HEK293 (cell line): ENCODE results near the gene CSRP1.

ENCODE experiments used
- CTCF ChIA-PET: fragments of 350-600 bp; formaldehyde crosslinking; extraction: SDS; loops from one replicate; lab custom pipeline; 2021; ENCODE audit warnings: antibody characterized with exemption; lab: Yijun Ruan, JAX
- POLR2A ChIA-PET: fragments of 300-600 bp; formaldehyde crosslinking; extraction: SDS; loops from one replicate; lab custom pipeline; 2020; ENCODE audit warnings: antibody characterized with exemption, inconsistent platforms; lab: Yijun Ruan, JAX
- H3K27ac ChIP-seq: fragments of 200-500 bp; sonication (Bioruptor generic); 2 replicates; pipeline ENCODE4 v1.5.1; 2014; ENCODE audit warnings: low read depth, low read length, control low read depth, inconsistent platforms; ENCODE audit errors: extremely low read depth
- H3K36me3 ChIP-seq, 2 experiments: fragments of 200-500 bp in 1 of 2; sonication (Bioruptor generic) in 1 of 2; 1 replicate in 1 of 2; 2 replicates in 1 of 2; pipeline ENCODE4 v1.5.1; 2014 to 2017; ENCODE audit warnings: inconsistent platforms in 2 of 2, low read length in 2 of 2; ENCODE audit not compliant: control insufficient read depth in 2 of 2, insufficient read depth in 1 of 2
- H3K4me1 ChIP-seq: fragments of 200-500 bp; sonication (Bioruptor generic); 2 replicates; pipeline ENCODE4 v1.5.1; 2014; ENCODE audit warnings: mild to moderate bottlenecking, low read length, inconsistent platforms; ENCODE audit not compliant: control insufficient read depth, insufficient read depth
- H3K4me3 ChIP-seq: 2 replicates; pipeline ENCODE4 v1.5.1; 2011; ENCODE audit warnings: low read depth, mild to moderate bottlenecking, control low read depth, low read length, moderate library complexity
- H3K9me3 ChIP-seq: fragments of 200-500 bp; sonication (Bioruptor generic); 2 replicates; pipeline ENCODE4 v1.5.1; 2014; ENCODE audit warnings: low read depth, low read length, inconsistent platforms; ENCODE audit not compliant: control insufficient read depth, insufficient read depth
- GLI2 ChIP-seq: fragments of 450-650 bp; formaldehyde crosslinking; IDR thresholded peaks from 2 replicates; pipeline ENCODE4; 2017; ENCODE audit warnings: missing biosample characterization, missing genetic modification characterization, low read depth, borderline replicate concordance
- GLI4 ChIP-seq: fragments of 450-650 bp; formaldehyde crosslinking; IDR thresholded peaks from 2 replicates; pipeline ENCODE4 v1.5.1; 2016; ENCODE audit warnings: missing biosample characterization, missing genetic modification characterization
- MYNN ChIP-seq: fragments of 450-650 bp; formaldehyde crosslinking; IDR thresholded peaks from 2 replicates; pipeline ENCODE4 v1.5.1; 2016; ENCODE audit warnings: missing biosample characterization, missing genetic modification characterization, borderline replicate concordance
- ZFP41 ChIP-seq: fragments of 450-650 bp; formaldehyde crosslinking; IDR thresholded peaks from 2 replicates; pipeline ENCODE4 v1.5.1; 2016; ENCODE audit warnings: missing biosample characterization, missing genetic modification characterization, borderline replicate concordance
- ZFP69B ChIP-seq: fragments of 450-650 bp; formaldehyde crosslinking; IDR thresholded peaks from 2 replicates; pipeline ENCODE4 v1.5.1; 2016; ENCODE audit warnings: missing biosample characterization, missing genetic modification characterization
- ZIC2 ChIP-seq: fragments of 450-650 bp; formaldehyde crosslinking; IDR thresholded peaks from 2 replicates; pipeline ENCODE4 v1.5.1; 2016; ENCODE audit warnings: missing biosample characterization, missing genetic modification characterization
- ZNF140 ChIP-seq: fragments of 450-650 bp; formaldehyde crosslinking; IDR thresholded peaks from 2 replicates; pipeline ENCODE4 v1.5.1; 2016; ENCODE audit warnings: missing biosample characterization, missing genetic modification characterization
- ZNF223 ChIP-seq: fragments of 450-650 bp; formaldehyde crosslinking; IDR thresholded peaks from 2 replicates; pipeline ENCODE4 v1.5.1; 2016; ENCODE audit warnings: missing biosample characterization, missing genetic modification characterization
- ZNF23 ChIP-seq: fragments of 450-650 bp; formaldehyde crosslinking; IDR thresholded peaks from 2 replicates; pipeline ENCODE4 v1.5.1; 2016; ENCODE audit warnings: missing biosample characterization, missing genetic modification characterization, borderline replicate concordance
- ZNF26 ChIP-seq: fragments of 450-650 bp; formaldehyde crosslinking; IDR thresholded peaks from 2 replicates; pipeline ENCODE4 v1.5.1; 2016; ENCODE audit warnings: missing biosample characterization, missing genetic modification characterization
- ZNF302 ChIP-seq: fragments of 450-650 bp; formaldehyde crosslinking; IDR thresholded peaks from 2 replicates; pipeline ENCODE4 v1.5.1; 2016; ENCODE audit warnings: missing biosample characterization, missing genetic modification characterization, low read depth
- ZNF335 ChIP-seq: fragments of 450-650 bp; formaldehyde crosslinking; conservative IDR thresholded peaks from 2 replicates; pipeline ENCODE4 v1.5.1; 2016; ENCODE audit warnings: missing biosample characterization, missing genetic modification characterization
- ZNF529 ChIP-seq: fragments of 450-650 bp; formaldehyde crosslinking; IDR thresholded peaks from 2 replicates; pipeline ENCODE4 v1.5.1; 2017; ENCODE audit warnings: missing genetic modification characterization, missing biosample characterization; ENCODE audit not compliant: insufficient replicate concordance
- ZNF560 ChIP-seq: fragments of 450-650 bp; formaldehyde crosslinking; IDR thresholded peaks from 2 replicates; pipeline ENCODE4 v1.5.1; 2017; ENCODE audit warnings: missing biosample characterization, missing genetic modification characterization, borderline replicate concordance
- ZNF585B ChIP-seq: fragments of 450-650 bp; formaldehyde crosslinking; IDR thresholded peaks from 2 replicates; pipeline ENCODE4 v1.5.1; 2016; ENCODE audit warnings: missing biosample characterization, missing genetic modification characterization
- ZNF660 ChIP-seq: fragments of 450-650 bp; IDR thresholded peaks from 2 replicates; pipeline ENCODE4 v1.5.1; 2018; ENCODE audit warnings: missing biosample characterization, mild to moderate bottlenecking, missing genetic modification characterization
- ZNF670 ChIP-seq: fragments of 450-650 bp; formaldehyde crosslinking; IDR thresholded peaks from 2 replicates; pipeline ENCODE4 v1.5.1; 2016; ENCODE audit warnings: missing biosample characterization, missing genetic modification characterization, low read depth
- ZNF692 ChIP-seq: fragments of 450-650 bp; formaldehyde crosslinking; IDR thresholded peaks from 2 replicates; pipeline ENCODE4 v1.5.1; 2016; ENCODE audit warnings: missing biosample characterization, missing genetic modification characterization
- ZNF701 ChIP-seq: fragments of 450-650 bp; formaldehyde crosslinking; IDR thresholded peaks from 2 replicates; pipeline ENCODE4 v1.5.1; 2016; ENCODE audit warnings: missing biosample characterization, missing genetic modification characterization
- ZNF707 ChIP-seq: fragments of 450-650 bp; formaldehyde crosslinking; IDR thresholded peaks from 2 replicates; pipeline ENCODE4 v1.5.1; 2016; ENCODE audit warnings: missing biosample characterization, missing genetic modification characterization
- ZSCAN16 ChIP-seq: fragments of 450-650 bp; formaldehyde crosslinking; IDR thresholded peaks from 2 replicates; pipeline ENCODE4 v1.5.1; 2016; ENCODE audit warnings: missing biosample characterization, missing genetic modification characterization
- TF ChIP-seq, protein P1 (sequence below): fragments of 450-650 bp; formaldehyde crosslinking; IDR thresholded peaks from 2 replicates; pipeline ENCODE4 v1.5.1; 2016; ENCODE audit warnings: missing biosample characterization, missing genetic modification characterization
- TF ChIP-seq, protein P2 (sequence below): fragments of 450-650 bp; formaldehyde crosslinking; IDR thresholded peaks from 2 replicates; pipeline ENCODE4 v1.5.1; 2016; ENCODE audit warnings: missing biosample characterization, missing genetic modification characterization, borderline replicate concordance

Gene CSRP1

DNA sequence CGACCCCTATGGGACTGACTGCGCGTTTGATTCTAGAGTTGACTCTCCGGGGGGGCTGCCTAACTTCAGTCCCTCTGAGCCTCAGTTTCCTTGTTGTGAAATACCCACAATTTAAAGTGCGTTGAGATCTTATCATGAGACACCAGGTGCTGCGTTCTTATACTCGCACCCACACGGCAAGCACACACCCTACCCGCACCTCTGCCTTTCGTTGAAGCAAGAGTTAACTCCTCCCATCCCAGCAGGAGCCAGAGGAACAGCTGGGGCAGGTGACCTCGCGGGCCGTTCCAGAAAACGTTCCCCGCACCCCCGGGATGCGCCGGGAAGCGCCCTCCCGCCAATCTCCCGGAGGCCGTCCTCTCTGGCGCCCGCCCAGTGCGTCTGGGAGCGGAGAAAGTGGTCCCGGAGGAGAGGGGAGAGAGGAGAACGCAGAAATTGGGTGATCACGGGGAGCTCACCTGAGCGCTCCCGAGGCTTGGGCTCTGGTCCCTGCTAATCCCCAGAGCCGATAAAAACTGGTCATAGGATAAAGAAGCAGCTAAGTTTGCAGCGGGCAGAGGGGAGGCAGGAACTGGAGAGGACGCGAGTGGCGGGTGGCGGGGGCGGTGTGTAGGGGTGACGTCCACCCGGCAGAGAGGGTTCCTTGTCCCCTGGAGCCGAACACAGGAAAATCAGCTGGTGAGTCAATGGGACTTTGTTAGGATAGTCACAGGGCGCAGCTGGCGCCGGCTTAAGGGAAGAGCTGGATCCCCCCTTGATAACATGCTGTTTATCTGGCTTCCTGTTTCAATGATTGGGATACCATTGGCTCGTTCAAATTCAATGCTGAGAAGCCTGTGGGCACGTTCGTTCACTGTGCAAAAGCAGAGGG is 32.9 kb upstream of the CSRP1 start (continued):
- TF ChIP-seq ZFP69B (tag by site-specific recombination) (peak; percentile 55; the same call in 1 of the 2 replicates), ZSCAN16 (tag by site-specific recombination) (no peak)

DNA sequence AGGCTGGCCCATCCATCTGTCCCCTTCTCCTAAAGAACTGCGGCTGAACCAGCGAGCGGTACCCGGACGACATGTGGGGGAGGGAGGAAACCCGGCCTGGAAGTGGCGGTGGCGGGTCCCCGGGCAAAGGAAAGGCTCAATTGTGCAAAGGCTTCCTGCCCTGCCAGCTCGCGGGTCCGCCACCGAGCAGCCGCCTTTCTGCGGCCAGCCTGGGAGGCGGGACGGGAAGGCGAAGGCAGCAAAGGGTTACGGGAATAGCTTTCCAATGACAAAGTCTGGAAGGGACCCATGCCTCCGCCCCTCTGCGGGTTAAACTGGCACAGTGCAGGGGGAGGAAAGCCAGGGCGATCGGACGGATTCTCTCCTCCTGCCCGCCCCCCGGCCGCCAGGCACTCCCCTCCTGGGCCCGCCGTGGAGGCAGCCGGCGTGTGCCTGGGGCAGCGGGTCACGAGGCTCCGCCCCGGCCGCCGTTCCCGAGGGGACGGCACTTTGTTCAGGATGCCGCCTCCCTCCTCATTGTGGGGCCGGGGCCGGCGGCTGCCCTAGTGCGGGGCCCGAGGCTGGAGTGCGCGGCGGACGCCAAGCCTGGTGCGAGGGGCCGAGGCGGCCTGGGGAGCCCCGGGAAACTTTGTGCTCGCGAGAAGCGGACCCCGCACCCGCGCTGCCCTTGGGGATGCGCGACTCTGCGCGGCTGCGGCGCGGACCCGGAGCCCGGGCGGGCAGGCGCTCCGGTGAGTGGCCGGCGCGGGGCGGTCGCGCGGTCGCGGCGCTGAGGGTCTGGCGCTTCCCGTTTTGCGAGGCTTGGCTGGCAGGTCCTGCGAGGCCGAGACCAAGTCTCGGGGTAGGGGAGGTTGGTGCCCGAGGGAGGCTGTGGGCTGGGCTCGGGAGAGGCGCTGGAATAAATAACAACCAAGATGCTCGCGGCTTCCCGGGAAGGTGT is 32.0 kb upstream of the CSRP1 start, which contains the start of gene NAV1:
Gene NAV1, plus strand, starts transcription at position 516 of the 940 bp plus-strand sequence. CDS start 83,758 bp downstream, outside the sequence.
- Histone ChIP-seq H3K9me3 (no peaks in the 10 kb centered on the region), H3K4me3 (peak within 1 kb of the TSS; percentile 54), H3K36me3 (no peaks in the 10 kb centered on the region), H3K27ac (peak within 1 kb of the TSS; percentile 48; the same call in 1 of the 2 replicates), H3K4me1 (peaks cover 4% of the 10 kb centered on the region; the same call in 1 of the 2 replicates)
- ChIA-PET CTCF (interaction anchor here (0.7 to 1.4 kb wide), 4 partner anchors 8 to 57 kb away, joined by 3 to 9 read pairs (median 4); no protein-coding TSS in a partner anchor), POLR2A (interaction anchor here (1.0 to 1.3 kb wide), 3 partner anchors 13 to 290 kb away, joined by 3 to 5 read pairs (median 4); partner anchors contain the start of gene IPO9)
- TF ChIP-seq ZNF560 (tag by site-specific recombination), result no peak
- TF ChIP-seq ZNF701 (tag by site-specific recombination), result no peak
- no peak for TF ChIP-seq MYNN (tag by site-specific recombination)
- TF ChIP-seq ZNF223 (tag by site-specific recombination), result no peak
- TF ChIP-seq ZNF529 (tag by site-specific recombination), result no peak
- TF ChIP-seq ZNF26, result no peak
- TF ChIP-seq, protein P1, sequence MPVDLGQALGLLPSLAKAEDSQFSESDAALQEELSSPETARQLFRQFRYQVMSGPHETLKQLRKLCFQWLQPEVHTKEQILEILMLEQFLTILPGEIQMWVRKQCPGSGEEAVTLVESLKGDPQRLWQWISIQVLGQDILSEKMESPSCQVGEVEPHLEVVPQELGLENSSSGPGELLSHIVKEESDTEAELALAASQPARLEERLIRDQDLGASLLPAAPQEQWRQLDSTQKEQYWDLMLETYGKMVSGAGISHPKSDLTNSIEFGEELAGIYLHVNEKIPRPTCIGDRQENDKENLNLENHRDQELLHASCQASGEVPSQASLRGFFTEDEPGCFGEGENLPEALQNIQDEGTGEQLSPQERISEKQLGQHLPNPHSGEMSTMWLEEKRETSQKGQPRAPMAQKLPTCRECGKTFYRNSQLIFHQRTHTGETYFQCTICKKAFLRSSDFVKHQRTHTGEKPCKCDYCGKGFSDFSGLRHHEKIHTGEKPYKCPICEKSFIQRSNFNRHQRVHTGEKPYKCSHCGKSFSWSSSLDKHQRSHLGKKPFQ (tag by site-specific recombination), result no peak
- TF ChIP-seq ZNF707 (tag by site-specific recombination), result no peak
- peak; percentile 36; the same call in 1 of the 2 replicates for TF ChIP-seq ZIC2 (tag by site-specific recombination)
- TF ChIP-seq ZFP41, result no peak
- no peak for TF ChIP-seq ZNF140 (tag by site-specific recombination)
- TF ChIP-seq, protein P2, sequence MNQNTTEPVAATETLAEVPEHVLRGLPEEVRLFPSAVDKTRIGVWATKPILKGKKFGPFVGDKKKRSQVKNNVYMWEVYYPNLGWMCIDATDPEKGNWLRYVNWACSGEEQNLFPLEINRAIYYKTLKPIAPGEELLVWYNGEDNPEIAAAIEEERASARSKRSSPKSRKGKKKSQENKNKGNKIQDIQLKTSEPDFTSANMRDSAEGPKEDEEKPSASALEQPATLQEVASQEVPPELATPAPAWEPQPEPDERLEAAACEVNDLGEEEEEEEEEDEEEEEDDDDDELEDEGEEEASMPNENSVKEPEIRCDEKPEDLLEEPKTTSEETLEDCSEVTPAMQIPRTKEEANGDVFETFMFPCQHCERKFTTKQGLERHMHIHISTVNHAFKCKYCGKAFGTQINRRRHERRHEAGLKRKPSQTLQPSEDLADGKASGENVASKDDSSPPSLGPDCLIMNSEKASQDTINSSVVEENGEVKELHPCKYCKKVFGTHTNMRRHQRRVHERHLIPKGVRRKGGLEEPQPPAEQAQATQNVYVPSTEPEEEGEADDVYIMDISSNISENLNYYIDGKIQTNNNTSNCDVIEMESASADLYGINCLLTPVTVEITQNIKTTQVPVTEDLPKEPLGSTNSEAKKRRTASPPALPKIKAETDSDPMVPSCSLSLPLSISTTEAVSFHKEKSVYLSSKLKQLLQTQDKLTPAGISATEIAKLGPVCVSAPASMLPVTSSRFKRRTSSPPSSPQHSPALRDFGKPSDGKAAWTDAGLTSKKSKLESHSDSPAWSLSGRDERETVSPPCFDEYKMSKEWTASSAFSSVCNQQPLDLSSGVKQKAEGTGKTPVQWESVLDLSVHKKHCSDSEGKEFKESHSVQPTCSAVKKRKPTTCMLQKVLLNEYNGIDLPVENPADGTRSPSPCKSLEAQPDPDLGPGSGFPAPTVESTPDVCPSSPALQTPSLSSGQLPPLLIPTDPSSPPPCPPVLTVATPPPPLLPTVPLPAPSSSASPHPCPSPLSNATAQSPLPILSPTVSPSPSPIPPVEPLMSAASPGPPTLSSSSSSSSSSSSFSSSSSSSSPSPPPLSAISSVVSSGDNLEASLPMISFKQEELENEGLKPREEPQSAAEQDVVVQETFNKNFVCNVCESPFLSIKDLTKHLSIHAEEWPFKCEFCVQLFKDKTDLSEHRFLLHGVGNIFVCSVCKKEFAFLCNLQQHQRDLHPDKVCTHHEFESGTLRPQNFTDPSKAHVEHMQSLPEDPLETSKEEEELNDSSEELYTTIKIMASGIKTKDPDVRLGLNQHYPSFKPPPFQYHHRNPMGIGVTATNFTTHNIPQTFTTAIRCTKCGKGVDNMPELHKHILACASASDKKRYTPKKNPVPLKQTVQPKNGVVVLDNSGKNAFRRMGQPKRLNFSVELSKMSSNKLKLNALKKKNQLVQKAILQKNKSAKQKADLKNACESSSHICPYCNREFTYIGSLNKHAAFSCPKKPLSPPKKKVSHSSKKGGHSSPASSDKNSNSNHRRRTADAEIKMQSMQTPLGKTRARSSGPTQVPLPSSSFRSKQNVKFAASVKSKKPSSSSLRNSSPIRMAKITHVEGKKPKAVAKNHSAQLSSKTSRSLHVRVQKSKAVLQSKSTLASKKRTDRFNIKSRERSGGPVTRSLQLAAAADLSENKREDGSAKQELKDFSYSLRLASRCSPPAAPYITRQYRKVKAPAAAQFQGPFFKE (tag by site-specific recombination), result no peak
- TF ChIP-seq ZNF692 (tag by site-specific recombination), result peak; percentile 96
- TF ChIP-seq ZNF660, result no peak
- TF ChIP-seq GLI4 (tag by site-specific recombination), result no peak
- TF ChIP-seq ZNF585B (tag by site-specific recombination), result no peak
- TF ChIP-seq ZNF302, result no peak
- no peak for TF ChIP-seq ZNF670 (tag by site-specific recombination)
- no peak for TF ChIP-seq GLI2
- TF ChIP-seq ZNF335, result peak; percentile 77
- no peak for TF ChIP-seq ZNF23
